Peyer's patch (tissue), 4 donors: ENCODE measurements around the gene TNFRSF8.

ENCODE experiments used
- POLR2A ChIP-seq, 2 donors: fragments of 450-650 bp; IDR thresholded peaks; one replicate each; pipeline ENCODE4 v1.5.1; 2017; ENCODE audit warnings: antibody characterized with exemption in 2 of 2, mild to moderate bottlenecking in 2 of 2, moderate library complexity in 2 of 2
- TF ChIP-seq, protein P1 (sequence below), 6 experiments: fragments of 450-650 bp in 4 of 6; fragments of 200-600 bp in 2 of 6; sonication (generic) in 1 of 6; IDR thresholded peaks; one replicate each; pipeline ENCODE4 v1.5.1; 2017 to 2019; ENCODE audit warnings: antibody characterized with exemption in 6 of 6, mild to moderate bottlenecking in 3 of 6, moderate library complexity in 1 of 6

DNA sequence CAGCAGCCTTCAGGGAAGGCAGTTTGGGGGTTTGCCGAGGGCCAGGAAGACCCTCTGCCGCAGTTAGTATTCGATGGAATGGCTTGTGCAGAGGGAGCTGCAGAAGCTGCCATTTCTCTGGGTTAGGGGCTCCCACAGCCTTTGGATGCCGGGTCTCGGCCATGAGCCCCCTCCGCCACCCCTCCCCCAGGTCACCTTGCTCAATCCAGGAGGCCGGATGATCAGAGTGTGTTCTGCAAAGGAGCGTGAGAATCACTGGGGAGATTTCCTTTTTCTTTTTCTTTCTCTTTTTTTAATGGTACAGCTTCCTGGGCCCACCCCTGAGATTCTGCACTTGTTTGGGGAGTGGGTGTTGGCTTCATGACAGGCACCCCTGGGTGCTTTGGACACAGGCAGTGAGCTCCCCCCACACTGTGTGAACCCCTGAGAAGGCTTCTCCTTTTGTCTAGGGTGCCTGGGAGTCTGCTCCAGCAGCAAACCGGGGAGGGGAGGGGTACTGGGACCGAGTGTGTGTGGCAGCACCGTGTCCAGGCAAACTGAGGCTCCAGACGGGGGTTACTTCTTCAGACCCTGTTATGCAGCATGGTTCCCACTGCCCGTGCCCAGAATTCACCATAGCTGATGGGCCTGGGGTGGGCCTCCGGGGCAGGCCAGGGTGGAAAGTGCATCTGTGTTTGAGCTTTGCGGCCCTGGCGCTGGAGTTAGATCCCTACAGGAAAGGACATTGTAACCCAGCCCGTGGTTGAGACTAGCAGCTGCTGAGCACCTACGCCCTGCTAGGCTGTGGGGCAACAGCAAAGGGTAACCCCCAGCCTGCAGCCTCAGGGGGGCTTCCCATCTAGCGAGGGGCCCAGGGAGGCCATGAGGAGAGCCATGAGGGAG is 122.2 kb downstream of the TNFRSF8 start:
- TF ChIP-seq POLR2A (IDR thresholded peaks at IDR 0.05) = no peak
- TF ChIP-seq, protein P1, sequence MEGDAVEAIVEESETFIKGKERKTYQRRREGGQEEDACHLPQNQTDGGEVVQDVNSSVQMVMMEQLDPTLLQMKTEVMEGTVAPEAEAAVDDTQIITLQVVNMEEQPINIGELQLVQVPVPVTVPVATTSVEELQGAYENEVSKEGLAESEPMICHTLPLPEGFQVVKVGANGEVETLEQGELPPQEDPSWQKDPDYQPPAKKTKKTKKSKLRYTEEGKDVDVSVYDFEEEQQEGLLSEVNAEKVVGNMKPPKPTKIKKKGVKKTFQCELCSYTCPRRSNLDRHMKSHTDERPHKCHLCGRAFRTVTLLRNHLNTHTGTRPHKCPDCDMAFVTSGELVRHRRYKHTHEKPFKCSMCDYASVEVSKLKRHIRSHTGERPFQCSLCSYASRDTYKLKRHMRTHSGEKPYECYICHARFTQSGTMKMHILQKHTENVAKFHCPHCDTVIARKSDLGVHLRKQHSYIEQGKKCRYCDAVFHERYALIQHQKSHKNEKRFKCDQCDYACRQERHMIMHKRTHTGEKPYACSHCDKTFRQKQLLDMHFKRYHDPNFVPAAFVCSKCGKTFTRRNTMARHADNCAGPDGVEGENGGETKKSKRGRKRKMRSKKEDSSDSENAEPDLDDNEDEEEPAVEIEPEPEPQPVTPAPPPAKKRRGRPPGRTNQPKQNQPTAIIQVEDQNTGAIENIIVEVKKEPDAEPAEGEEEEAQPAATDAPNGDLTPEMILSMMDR (IDR thresholded peaks at IDR 0.05) = no peak
